DOHH2 (cell line): ENCODE data around the gene DNAL4.

Source experiments
- CTCF ChIP-seq: fragments of 200-600 bp; sonication (generic); IDR thresholded peaks from one replicate; pipeline ENCODE4 v1.5.1; 2014; ENCODE audit warnings: antibody characterized with exemption, mild to moderate bottlenecking, low read depth, low read length; ENCODE audit not compliant: poor library complexity, severe bottlenecking
- EZH2phosphoT487 ChIP-seq: fragments of 200-600 bp; sonication (generic); IDR thresholded peaks from 2 replicates; pipeline ENCODE4 v1.6.1; 2017; ENCODE audit warnings: borderline replicate concordance, mild to moderate bottlenecking, antibody characterized with exemption, low read length, moderate library complexity, mixed read lengths

- TF ChIP-seq CTCF (no peak), EZH2phosphoT487 (no peak)
Measured at GRCh38 chr22:38793721-38794466, at the start of gene DNAL4.
